ENCODE measurements around the gene KIR3DL3. TPM values are rescaled to one million over a fixed set of nuclear protein-coding genes. Genes with fewer than 3 reads are reported as not detected.
"Not testable (repeated sequence)": the region's sequence is repeated elsewhere in the genome, so short reads cannot be mapped to it uniquely, and the experiment has no call there.

KIR3DL3 gene
- total RNA-seq, 4 donors from 2014 or later, result 0.32 TPM; not detected in 3

GRCh38 chr19:54750276-54750675, 26.0 kb downstream of the KIR3DL3 start:
- H3K4me1 ChIP-seq; in situ Hi-C loops (cut with MboI; ENCODE audit: low pct_ligation_motif_present in 1 of 4, low pct_unique_long_range_greater_than_20kb in 1 of 4, low sequenced_read_pairs in 3 of 4); H3K4me3 ChIP-seq; intact Hi-C loops (cut with DNase I; ENCODE audit: low total_unique reads); H3K36me3 ChIP-seq; H3K27ac ChIP-seq; H3K9me3 ChIP-seq; DNase-seq; H3K27me3 ChIP-seq: not testable (repeated sequence)
- 52 to 92% methylated on average over 1 to 6 of the region's 6 CpGs for WGBS, 2 donors (ENCODE audit: low coverage in 1 of 2)

- H3K27ac ChIP-seq; intact Hi-C loops (cut with DNase I; ENCODE audit: low total_unique reads); H3K9me3 ChIP-seq; DNase-seq; H3K27me3 ChIP-seq; in situ Hi-C loops (cut with MboI; ENCODE audit: low pct_ligation_motif_present in 1 of 4, low pct_unique_long_range_greater_than_20kb in 1 of 4, low sequenced_read_pairs in 3 of 4); H3K4me1 ChIP-seq; H3K4me3 ChIP-seq; H3K36me3 ChIP-seq: not testable (repeated sequence)
- 77% methylated on average over 9 of the region's 12 CpGs; no CpG with 5 or more reads in 1 of the 2 donors for WGBS, 2 donors (ENCODE audit: low coverage in 1 of 2)
Measured at GRCh38 chr19:54756204-54757110, 32.2 kb downstream of the KIR3DL3 start.

- H3K4me3 ChIP-seq; H3K4me1 ChIP-seq; H3K9me3 ChIP-seq; in situ Hi-C loops (cut with MboI; ENCODE audit: low pct_ligation_motif_present in 1 of 4, low pct_unique_long_range_greater_than_20kb in 1 of 4, low sequenced_read_pairs in 3 of 4); H3K36me3 ChIP-seq; intact Hi-C loops (cut with DNase I; ENCODE audit: low total_unique reads); DNase-seq; H3K27me3 ChIP-seq; H3K27ac ChIP-seq: not testable (repeated sequence)
- 64% methylated on average over 6 of the region's 6 CpGs; no CpG with 5 or more reads in 1 of the 2 donors for WGBS, 2 donors (ENCODE audit: low coverage in 1 of 2)
Measured at GRCh38 chr19:54758577-54758976, 34.3 kb downstream of the KIR3DL3 start.

DNA sequence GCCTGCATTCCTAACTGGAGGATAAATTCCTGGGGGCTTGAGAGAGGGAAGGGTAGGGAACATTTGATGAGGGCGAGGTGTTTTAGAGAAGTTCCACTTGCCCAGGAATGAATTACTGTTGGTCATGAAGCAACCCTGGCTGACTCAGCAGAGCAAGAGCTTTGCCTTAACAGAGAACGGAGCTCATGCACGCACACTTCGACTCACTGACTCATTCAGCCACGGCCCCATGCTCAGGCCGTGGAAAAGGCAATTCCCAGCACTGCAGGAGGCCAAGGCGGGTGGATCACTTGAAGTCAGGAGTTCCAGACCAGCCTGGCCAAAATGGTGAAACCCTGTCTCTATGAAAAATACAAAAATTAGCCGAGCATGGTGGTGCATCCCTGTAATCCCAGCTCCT, 40.0 kb downstream of the KIR3DL3 start:
- H3K27me3 ChIP-seq; H3K4me3 ChIP-seq; intact Hi-C loops (cut with DNase I; ENCODE audit: low total_unique reads); in situ Hi-C loops (cut with MboI; ENCODE audit: low pct_ligation_motif_present in 1 of 4, low pct_unique_long_range_greater_than_20kb in 1 of 4, low sequenced_read_pairs in 3 of 4); DNase-seq; H3K27ac ChIP-seq; H3K4me1 ChIP-seq; H3K9me3 ChIP-seq; H3K36me3 ChIP-seq: not testable (repeated sequence)
- WGBS, 2 donors (ENCODE audit: low coverage in 1 of 2), result 78% methylated on average over 8 of the region's 8 CpGs; no CpG with 5 or more reads in 1 of the 2 donors

DNA sequence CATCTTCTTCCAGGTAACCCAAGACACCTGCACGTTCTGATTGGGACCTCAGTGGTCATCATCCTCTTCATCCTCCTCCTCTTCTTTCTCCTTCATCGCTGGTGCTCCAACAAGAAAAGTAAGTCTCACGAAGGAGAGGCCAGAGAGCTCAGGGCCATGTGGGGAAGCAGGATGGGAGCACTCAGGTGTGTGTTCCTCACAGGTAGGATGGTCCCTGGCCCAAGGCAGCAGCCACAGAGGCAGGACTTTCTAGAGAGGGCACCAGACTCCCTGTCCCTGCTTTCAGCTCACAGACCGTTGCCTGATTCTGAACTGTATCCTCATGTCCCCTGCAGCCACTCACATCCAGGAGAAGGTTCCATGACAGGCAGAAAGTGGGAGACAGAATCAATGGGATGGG, 42.2 kb downstream of the KIR3DL3 start:
- H3K9me3 ChIP-seq; H3K4me3 ChIP-seq; H3K36me3 ChIP-seq; H3K27ac ChIP-seq; H3K4me1 ChIP-seq; in situ Hi-C loops (cut with MboI; ENCODE audit: low pct_ligation_motif_present in 1 of 4, low pct_unique_long_range_greater_than_20kb in 1 of 4, low sequenced_read_pairs in 3 of 4); H3K27me3 ChIP-seq; DNase-seq; intact Hi-C loops (cut with DNase I; ENCODE audit: low total_unique reads): not testable (repeated sequence)
- 75% methylated on average over 4 of the region's 4 CpGs; no CpG with 5 or more reads in 1 of the 2 donors for WGBS, 2 donors (ENCODE audit: low coverage in 1 of 2)

- DNase-seq; H3K9me3 ChIP-seq; H3K27ac ChIP-seq; intact Hi-C loops (cut with DNase I; ENCODE audit: low total_unique reads); H3K36me3 ChIP-seq; H3K4me1 ChIP-seq; H3K27me3 ChIP-seq; H3K4me3 ChIP-seq; in situ Hi-C loops (cut with MboI; ENCODE audit: low pct_ligation_motif_present in 1 of 4, low pct_unique_long_range_greater_than_20kb in 1 of 4, low sequenced_read_pairs in 3 of 4): not testable (repeated sequence)
- 82 to 92% methylated on average over 10 to 15 of the region's 15 CpGs for whole genome bisulfite sequencing, 2 donors (ENCODE audit: low coverage in 1 of 2)
Measured at GRCh38 chr19:54769646-54770045, 45.4 kb downstream of the KIR3DL3 start, which contains the start of gene KIR2DL1. Gene KIR2DL1 (plus strand): TSS chr19:54769793. CDS start chr19:54769851, 58 bp downstream.

GRCh38 chr19:54770511-54770910, 46.3 kb downstream of the KIR3DL3 start:
- H3K4me1 ChIP-seq; H3K27ac ChIP-seq; H3K27me3 ChIP-seq; H3K36me3 ChIP-seq; H3K4me3 ChIP-seq; in situ Hi-C loops (cut with MboI; ENCODE audit: low pct_ligation_motif_present in 1 of 4, low pct_unique_long_range_greater_than_20kb in 1 of 4, low sequenced_read_pairs in 3 of 4); DNase-seq; H3K9me3 ChIP-seq; intact Hi-C loops (cut with DNase I; ENCODE audit: low total_unique reads): not testable (repeated sequence)
- 81% methylated on average over 3 to 4 of the region's 4 CpGs for WGBS, 2 donors (ENCODE audit: low coverage in 1 of 2)

GRCh38 chr19:54771018-54771960, 47.0 kb downstream of the KIR3DL3 start:
- intact Hi-C loops (cut with DNase I; ENCODE audit: low total_unique reads); H3K36me3 ChIP-seq; in situ Hi-C loops (cut with MboI; ENCODE audit: low pct_ligation_motif_present in 1 of 4, low pct_unique_long_range_greater_than_20kb in 1 of 4, low sequenced_read_pairs in 3 of 4); H3K27ac ChIP-seq; H3K4me3 ChIP-seq; H3K9me3 ChIP-seq; DNase-seq; H3K4me1 ChIP-seq; H3K27me3 ChIP-seq: not testable (repeated sequence)
- 79 to 84% methylated on average over 4 to 14 of the region's 15 CpGs for WGBS, 2 donors (ENCODE audit: low coverage in 1 of 2)

GRCh38 chr19:54772666-54773065, 48.4 kb downstream of the KIR3DL3 start:
- intact Hi-C loops (cut with DNase I; ENCODE audit: low total_unique reads); H3K36me3 ChIP-seq; H3K9me3 ChIP-seq; H3K27ac ChIP-seq; DNase-seq; H3K4me1 ChIP-seq; H3K4me3 ChIP-seq; in situ Hi-C loops (cut with MboI; ENCODE audit: low pct_ligation_motif_present in 1 of 4, low pct_unique_long_range_greater_than_20kb in 1 of 4, low sequenced_read_pairs in 3 of 4); H3K27me3 ChIP-seq: not testable (repeated sequence)
- WGBS, 2 donors (ENCODE audit: low coverage in 1 of 2), result 52 to 63% methylated on average over 1 to 2 of the region's 2 CpGs

GRCh38 chr19:54775095-54775815, 51.0 kb downstream of the KIR3DL3 start:
- WGBS, 2 donors (ENCODE audit: low coverage in 1 of 2), result 76 to 86% methylated on average over 4 to 12 of the region's 12 CpGs
- in situ Hi-C loops (cut with MboI; ENCODE audit: low pct_ligation_motif_present in 1 of 4, low pct_unique_long_range_greater_than_20kb in 1 of 4, low sequenced_read_pairs in 3 of 4); intact Hi-C loops (cut with DNase I; ENCODE audit: low total_unique reads); H3K27ac ChIP-seq; H3K4me1 ChIP-seq; H3K36me3 ChIP-seq; DNase-seq; H3K27me3 ChIP-seq; H3K4me3 ChIP-seq; H3K9me3 ChIP-seq: not testable (repeated sequence)

Data from transverse colon (tissue), 4 donors.